Choroid plexus epithelial cell (primary cell): ENCODE results near the gene NUBPL.

Experiments used
- DNase-seq: peaks from one replicate; pipeline ENCODE4 v3.0.0-alpha.2; 2010; ENCODE audit warnings: low read depth
- H3K4me3 ChIP-seq: 2 replicates; pipeline ENCODE4 v1.5.1; 2011; ENCODE audit warnings: low read depth, mild to moderate bottlenecking, control low read depth, low read length, moderate library complexity
- CTCF ChIP-seq: conservative IDR thresholded peaks from 2 replicates; pipeline ENCODE4 v1.5.1; 2011; ENCODE audit warnings: low read depth, mild to moderate bottlenecking, control low read depth, inconsistent platforms, low read length, moderate library complexity

NUBPL gene

GRCh38 chr14:31770271-31770670 is 209.1 kb downstream of the NUBPL start:
- no peak for TF ChIP-seq CTCF
- H3K4me3 ChIP-seq: no peak overlapping the region
- peak; percentile 46 for DNase-seq

GRCh38 chr14:31774567-31774966 is 213.4 kb downstream of the NUBPL start:
- no peak overlapping the region for H3K4me3 ChIP-seq
- no peak for DNase-seq
- TF ChIP-seq CTCF: no peak

- no peak for DNase-seq
- H3K4me3 ChIP-seq: no peak overlapping the region
- no peak for TF ChIP-seq CTCF
Measured at GRCh38 chr14:31777312-31777711, 216.1 kb downstream of the NUBPL start.

GRCh38 chr14:31781578-31781977 is 220.4 kb downstream of the NUBPL start:
- DNase-seq: no peak
- no peak for TF ChIP-seq CTCF
- no peak overlapping the region for H3K4me3 ChIP-seq

GRCh38 chr14:31785574-31785973 is 224.4 kb downstream of the NUBPL start:
- DNase-seq: no peak
- no peak for TF ChIP-seq CTCF
- no peak overlapping the region for H3K4me3 ChIP-seq

GRCh38 chr14:31787377-31787776 is 226.2 kb downstream of the NUBPL start:
- H3K4me3 ChIP-seq: no peak overlapping the region
- TF ChIP-seq CTCF: peak; percentile 28
- peak; percentile 38 for DNase-seq

- peak; percentile 14 for DNase-seq
- no peak for TF ChIP-seq CTCF
- H3K4me3 ChIP-seq: no peak overlapping the region
Measured at GRCh38 chr14:31788340-31788739, 227.1 kb downstream of the NUBPL start.
